Loucy (cell line): ENCODE results near the gene ST8SIA5.
"Not testable (repeated sequence)": the region's sequence is repeated elsewhere in the genome, so short reads cannot be mapped to it uniquely, and the experiment has no call there.

Experiments
- H2AFZ ChIP-seq: fragments of 200-600 bp; sonication (generic); 2 replicates; pipeline ENCODE4 v1.6.0; 2016; ENCODE audit warnings: antibody characterized with exemption, mild to moderate bottlenecking, low read length, moderate library complexity
- H3F3A ChIP-seq: fragments of 200-600 bp; 2 replicates; pipeline ENCODE4 v1.6.0; 2016; ENCODE audit warnings: antibody characterized with exemption, low read depth, mild to moderate bottlenecking
- H3K27me3 ChIP-seq: fragments of 200-600 bp; sonication (generic); 2 replicates; pipeline ENCODE4 v1.6.1; 2014; ENCODE audit warnings: low read length, mild to moderate bottlenecking; ENCODE audit not compliant: insufficient read depth, poor library complexity, severe bottlenecking
- H3K36me3 ChIP-seq: fragments of 200-600 bp; sonication (generic); 2 replicates; pipeline ENCODE4 v1.6.1; 2016; ENCODE audit warnings: low read length; ENCODE audit not compliant: insufficient read depth
- H3K4me1 ChIP-seq: fragments of 200-600 bp; sonication (generic); 2 replicates; pipeline ENCODE4 v1.5.1; 2014; ENCODE audit warnings: low read length, mild to moderate bottlenecking; ENCODE audit not compliant: insufficient read depth, poor library complexity, severe bottlenecking
- H3K4me2 ChIP-seq: fragments of 200-600 bp; sonication (generic); 2 replicates; pipeline ENCODE4 v1.6.0; 2014; ENCODE audit warnings: antibody characterized with exemption, low read length, low read depth, mild to moderate bottlenecking; ENCODE audit not compliant: poor library complexity, severe bottlenecking
- H3K4me3 ChIP-seq: fragments of 200-600 bp; sonication (generic); 2 replicates; pipeline ENCODE4 v1.5.1; 2014; ENCODE audit warnings: low read length, mild to moderate bottlenecking, mixed read lengths; ENCODE audit not compliant: poor library complexity, severe bottlenecking
- H3K79me2 ChIP-seq: fragments of 200-600 bp; sonication (generic); 2 replicates; pipeline ENCODE4 v1.6.1; 2014; ENCODE audit warnings: low read length; ENCODE audit not compliant: insufficient read depth
- H3K9ac ChIP-seq: fragments of 200-600 bp; sonication (generic); 2 replicates; pipeline ENCODE4 v1.6.0; 2014; ENCODE audit warnings: mild to moderate bottlenecking, low read depth, low read length, moderate library complexity; ENCODE audit not compliant: poor library complexity, severe bottlenecking
- H3K9me2 ChIP-seq: fragments of 200-600 bp; sonication (generic); replicated peaks from 2 replicates; pipeline ENCODE4 v1.6.1; 2016; ENCODE audit warnings: low read depth, low read length, mixed read lengths
- H3K9me3 ChIP-seq: fragments of 200-600 bp; sonication (generic); 2 replicates; pipeline ENCODE4 v1.6.1; 2014; ENCODE audit warnings: mild to moderate bottlenecking, antibody characterized with exemption, low read length, low read depth; ENCODE audit not compliant: insufficient read depth
- H4K20me1 ChIP-seq: fragments of 200-600 bp; sonication (generic); 2 replicates; pipeline ENCODE4 v1.6.0; 2014; ENCODE audit warnings: antibody characterized with exemption, low read length, mild to moderate bottlenecking; ENCODE audit not compliant: insufficient read depth, poor library complexity, severe bottlenecking
- EZH2phosphoT487 ChIP-seq: fragments of 200-600 bp; IDR thresholded peaks from 2 replicates; pipeline ENCODE4 v1.6.1; 2018; ENCODE audit warnings: antibody characterized with exemption, mild to moderate bottlenecking, moderate library complexity, borderline replicate concordance
- TF ChIP-seq, protein P1 (sequence below): fragments of 200-600 bp; sonication (generic); conservative IDR thresholded peaks from 2 replicates; pipeline ENCODE4 v1.5.1; 2014; ENCODE audit warnings: mild to moderate bottlenecking, antibody characterized with exemption, low read length

Gene ST8SIA5, protein sequence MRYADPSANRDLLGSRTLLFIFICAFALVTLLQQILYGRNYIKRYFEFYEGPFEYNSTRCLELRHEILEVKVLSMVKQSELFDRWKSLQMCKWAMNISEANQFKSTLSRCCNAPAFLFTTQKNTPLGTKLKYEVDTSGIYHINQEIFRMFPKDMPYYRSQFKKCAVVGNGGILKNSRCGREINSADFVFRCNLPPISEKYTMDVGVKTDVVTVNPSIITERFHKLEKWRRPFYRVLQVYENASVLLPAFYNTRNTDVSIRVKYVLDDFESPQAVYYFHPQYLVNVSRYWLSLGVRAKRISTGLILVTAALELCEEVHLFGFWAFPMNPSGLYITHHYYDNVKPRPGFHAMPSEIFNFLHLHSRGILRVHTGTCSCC

DNA sequence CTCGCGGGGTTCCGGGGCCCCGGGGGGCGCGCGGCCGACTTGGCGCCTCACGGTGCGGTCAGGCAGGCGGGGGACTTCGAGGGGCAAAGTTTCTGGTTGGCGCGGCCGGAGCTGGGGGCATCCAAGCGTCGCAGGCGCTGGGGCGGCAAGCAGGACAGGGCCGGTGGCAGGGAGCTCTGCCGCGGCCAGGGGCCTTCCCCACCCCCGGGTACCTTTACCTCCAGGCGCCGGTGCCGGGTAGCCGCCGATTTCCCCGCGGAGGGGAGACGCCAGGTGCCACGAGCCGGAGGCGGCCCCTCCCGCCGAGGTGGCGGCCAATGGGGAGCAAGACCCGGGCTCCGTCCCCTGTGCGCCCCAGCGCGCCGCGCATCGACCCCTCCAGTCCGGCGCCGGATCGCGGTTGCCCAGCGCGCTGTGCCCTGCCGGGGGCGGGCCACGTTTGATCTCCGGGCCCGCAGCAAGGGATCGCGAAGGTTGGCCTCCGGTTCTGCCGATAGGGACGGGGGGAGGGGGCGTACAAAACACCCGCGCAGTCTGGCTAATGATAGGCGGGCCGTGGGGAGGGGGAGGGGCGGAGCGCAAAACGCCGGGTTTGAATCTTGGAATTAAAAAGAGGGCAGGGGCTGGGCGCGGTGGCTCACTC, at the start of gene ST8SIA5:
TSS of gene ST8SIA5 (minus strand) at position 495 of the 643 bp plus-strand sequence. CDS start 545 bp downstream, outside the sequence.
- H3F3A ChIP-seq, result no peaks in the 10 kb centered on the region
- H3K79me2 ChIP-seq, result no peaks in the 10 kb centered on the region
- H3K27me3 ChIP-seq, result no peaks in the 10 kb centered on the region
- no peak within 1 kb of the TSS for H3K9ac ChIP-seq
- H2AFZ ChIP-seq, result no peak within 1 kb of the TSS
- H3K9me2 ChIP-seq, result no peaks in the 10 kb centered on the region
- no peaks in the 10 kb centered on the region for H4K20me1 ChIP-seq
- TF ChIP-seq, protein P1, sequence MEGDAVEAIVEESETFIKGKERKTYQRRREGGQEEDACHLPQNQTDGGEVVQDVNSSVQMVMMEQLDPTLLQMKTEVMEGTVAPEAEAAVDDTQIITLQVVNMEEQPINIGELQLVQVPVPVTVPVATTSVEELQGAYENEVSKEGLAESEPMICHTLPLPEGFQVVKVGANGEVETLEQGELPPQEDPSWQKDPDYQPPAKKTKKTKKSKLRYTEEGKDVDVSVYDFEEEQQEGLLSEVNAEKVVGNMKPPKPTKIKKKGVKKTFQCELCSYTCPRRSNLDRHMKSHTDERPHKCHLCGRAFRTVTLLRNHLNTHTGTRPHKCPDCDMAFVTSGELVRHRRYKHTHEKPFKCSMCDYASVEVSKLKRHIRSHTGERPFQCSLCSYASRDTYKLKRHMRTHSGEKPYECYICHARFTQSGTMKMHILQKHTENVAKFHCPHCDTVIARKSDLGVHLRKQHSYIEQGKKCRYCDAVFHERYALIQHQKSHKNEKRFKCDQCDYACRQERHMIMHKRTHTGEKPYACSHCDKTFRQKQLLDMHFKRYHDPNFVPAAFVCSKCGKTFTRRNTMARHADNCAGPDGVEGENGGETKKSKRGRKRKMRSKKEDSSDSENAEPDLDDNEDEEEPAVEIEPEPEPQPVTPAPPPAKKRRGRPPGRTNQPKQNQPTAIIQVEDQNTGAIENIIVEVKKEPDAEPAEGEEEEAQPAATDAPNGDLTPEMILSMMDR, result no peak
- no peak for TF ChIP-seq EZH2phosphoT487
- no peaks in the 10 kb centered on the region for H3K4me1 ChIP-seq
- no peak within 1 kb of the TSS for H3K4me2 ChIP-seq
- H3K36me3 ChIP-seq, result no peaks in the 10 kb centered on the region
- H3K4me3 ChIP-seq, result no peak within 1 kb of the TSS
- no peaks in the 10 kb centered on the region for H3K9me3 ChIP-seq

DNA sequence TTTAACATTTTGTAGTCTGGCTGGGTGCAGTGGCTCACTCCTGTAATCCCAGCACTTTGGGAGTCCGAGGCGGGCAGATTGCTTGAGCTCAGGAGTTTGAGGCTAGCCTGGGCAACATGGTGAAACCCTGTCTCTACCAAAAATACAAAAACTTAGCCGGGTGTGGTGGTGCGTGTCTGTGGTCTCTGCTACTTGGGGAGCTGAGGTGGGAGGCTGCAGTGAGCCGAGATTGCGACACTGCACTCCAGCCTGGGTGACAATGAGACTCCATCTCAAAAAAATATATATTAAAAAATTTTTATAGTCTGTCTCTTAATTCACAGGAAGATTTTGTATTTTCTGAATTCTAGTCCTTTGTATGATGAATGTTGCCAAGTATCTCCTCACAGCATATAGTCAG, 39.1 kb upstream of the ST8SIA5 start:
- H3F3A ChIP-seq, H3K9ac ChIP-seq, H3K4me2 ChIP-seq, H2AFZ ChIP-seq, H3K27me3 ChIP-seq, H3K4me1 ChIP-seq, H3K9me3 ChIP-seq, H3K9me2 ChIP-seq, H3K36me3 ChIP-seq, H3K4me3 ChIP-seq, H4K20me1 ChIP-seq, H3K79me2 ChIP-seq: not testable (repeated sequence)

DNA sequence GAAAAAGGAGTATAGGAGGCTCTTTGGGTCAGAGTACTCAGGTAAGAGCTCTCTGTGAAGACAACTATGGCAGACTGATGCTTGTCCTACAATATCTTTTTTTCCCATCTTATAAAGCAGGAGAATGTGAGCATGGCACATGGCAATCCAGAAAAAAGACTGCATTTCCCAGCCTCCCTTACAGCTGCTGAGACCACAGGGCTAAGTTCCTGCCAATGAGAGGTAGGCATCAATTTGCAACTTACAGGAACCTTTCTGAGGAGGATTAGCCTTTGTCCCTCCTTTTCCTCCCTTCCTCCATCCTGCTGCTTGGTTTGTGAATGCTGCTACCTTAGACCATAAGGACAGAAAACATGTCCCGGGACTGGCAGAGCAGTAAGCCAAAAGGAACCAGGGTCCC, 37.8 kb upstream of the ST8SIA5 start:
- Histone ChIP-seq H3K9ac (no peak overlapping the region), H3K9me3 (no peaks in the 10 kb centered on the region), H3K9me2 (no peaks in the 10 kb centered on the region), H3K4me2 (no peak overlapping the region), H3K27me3 (no peaks in the 10 kb centered on the region), H3K4me3 (no peak overlapping the region), H3F3A (no peaks in the 10 kb centered on the region), H3K36me3 (no peaks in the 10 kb centered on the region), H3K79me2 (no peaks in the 10 kb centered on the region), H3K4me1 (no peaks in the 10 kb centered on the region), H4K20me1 (no peaks in the 10 kb centered on the region), H2AFZ (no peak overlapping the region)
- no peak for TF ChIP-seq EZH2phosphoT487
- TF ChIP-seq, protein P1, result no peak
